BJ (cell line): ENCODE measurements around the gene INTS12. TPM values are rescaled to one million over a fixed set of nuclear protein-coding genes. Genes with fewer than 3 reads are reported as not detected.

Experiments
- CTCF ChIA-PET: fragments of 350-600 bp; formaldehyde crosslinking; extraction: SDS; loops from one replicate; lab custom pipeline; 2021; ENCODE audit warnings: antibody characterized with exemption, inconsistent platforms; lab: Yijun Ruan, JAX
- POLR2A ChIA-PET: fragments of 300-600 bp; sonication (Branson Sonifier 250); formaldehyde crosslinking; extraction: SDS; loops from one replicate; lab custom pipeline; 2021; ENCODE audit warnings: antibody characterized with exemption; lab: Charles Lee
- DNase-seq: peaks from one replicate; pipeline ENCODE4 v3.0.0-alpha.2; 2011; ENCODE audit warnings: low read depth
- H3K27me3 ChIP-seq: 2 replicates; pipeline ENCODE4 v1.6.0; 2011; ENCODE audit warnings: low read length; ENCODE audit not compliant: control insufficient read depth, insufficient read depth
- H3K36me3 ChIP-seq: 2 replicates; pipeline ENCODE4 v1.5.1; 2011; ENCODE audit warnings: low read length; ENCODE audit not compliant: control insufficient read depth, insufficient read depth
- H3K4me3 ChIP-seq: 2 replicates; pipeline ENCODE4 v1.5.1; 2011; ENCODE audit warnings: low read depth, mild to moderate bottlenecking, control low read depth, low read length
- CTCF ChIP-seq: IDR thresholded peaks from 2 replicates; pipeline ENCODE4 v1.5.1; 2011; ENCODE audit warnings: low read depth, mild to moderate bottlenecking, control low read depth, inconsistent platforms, low read length, moderate library complexity; ENCODE audit not compliant: insufficient read depth
- polyA plus RNA-seq: library from polyadenylated mRNA; depleted of rRNA; stranded (reverse); fragments of >200 nt; gene quantifications from 2 replicates; pipeline ENCODE4 v1.2.3, GENCODE V29; 2011

Gene INTS12
- polyA plus RNA-seq, 1 experiment, result 20.0 TPM

GRCh38 chr4:105683038-105683437 lies 25.5 kb downstream of the INTS12 start:
- Histone ChIP-seq H3K4me3 (no peak overlapping the region), H3K27me3 (no peaks in the 10 kb centered on the region), H3K36me3 (peaks cover 3% of the 10 kb centered on the region; the same call in 1 of the 2 replicates)
- ChIA-PET CTCF (no interaction called here), POLR2A (no interaction called here)
- TF ChIP-seq CTCF, result no peak
- no peak for DNase-seq

- POLR2A ChIA-PET, result interaction anchor here (0.7 kb wide), 1 partner anchor 911 kb away, joined by 3 read pairs; no protein-coding TSS in a partner anchor
- peaks cover 3% of the 10 kb centered on the region; the same call in 1 of the 2 replicates for H3K36me3 ChIP-seq
- TF ChIP-seq CTCF, result no peak
- CTCF ChIA-PET, result interaction anchor here (1.2 kb wide), 1 partner anchor 13 kb away, joined by 3 read pairs; no protein-coding TSS in a partner anchor
- DNase-seq, result no peak
- H3K27me3 ChIP-seq, result no peaks in the 10 kb centered on the region
- no peak overlapping the region for H3K4me3 ChIP-seq
These were observed 29.3 kb downstream of the INTS12 start for GRCh38 chr4:105679186-105679585.

- Histone ChIP-seq H3K27me3 (no peaks in the 10 kb centered on the region), H3K36me3 (peaks cover under 1% of the 10 kb centered on the region; the same call in 1 of the 2 replicates), H3K4me3 (no peak overlapping the region)
- DNase-seq, result no peak
- ChIA-PET POLR2A (no interaction called here), CTCF (interaction anchor here (1.3 kb wide), 1 partner anchor 9 kb away, joined by 4 read pairs; no protein-coding TSS in a partner anchor)
- no peak for TF ChIP-seq CTCF
These were observed 30.8 kb downstream of the INTS12 start for GRCh38 chr4:105677709-105678108.

GRCh38 chr4:105674011-105674410 lies 34.5 kb downstream of the INTS12 start:
- CTCF ChIA-PET, result no interaction called here
- no peak overlapping the region for H3K4me3 ChIP-seq

GRCh38 chr4:105671301-105671700 lies 37.2 kb downstream of the INTS12 start:
- no peak overlapping the region for H3K4me3 ChIP-seq
- H3K27me3 ChIP-seq, result no peaks in the 10 kb centered on the region
- no peak for TF ChIP-seq CTCF
- CTCF ChIA-PET, result no interaction called here
- H3K36me3 ChIP-seq, result no peaks in the 10 kb centered on the region
- POLR2A ChIA-PET, result no interaction called here
- DNase-seq, result no peak

More at GRCh38 chr4:105674011-105674410, 34.5 kb downstream of the INTS12 start:
- no peaks in the 10 kb centered on the region for H3K36me3 ChIP-seq
- H3K27me3 ChIP-seq, result no peaks in the 10 kb centered on the region
- POLR2A ChIA-PET, result no interaction called here
- no peak for DNase-seq
- no peak for TF ChIP-seq CTCF
